DOHH2 (cell line): ENCODE measurements around the gene GRID1.

ENCODE experiments used
- H3F3A ChIP-seq: fragments of 200-600 bp; sonication (generic), shearing (Covaris generic); 2 replicates; pipeline ENCODE4 v1.6.0; 2016; ENCODE audit warnings: antibody characterized with exemption, mild to moderate bottlenecking; ENCODE audit not compliant: control insufficient read depth, insufficient read depth
- H3K27ac ChIP-seq: fragments of 200-600 bp; sonication (generic); 2 replicates; pipeline ENCODE4 v1.5.1; 2014; ENCODE audit warnings: low read depth, mild to moderate bottlenecking, low read length, moderate library complexity
- H3K27me3 ChIP-seq: fragments of 200-600 bp; sonication (generic); 2 replicates; pipeline ENCODE4 v1.6.1; 2014; ENCODE audit warnings: mild to moderate bottlenecking, low read length, mixed read lengths; ENCODE audit not compliant: control insufficient read depth
- H3K36me3 ChIP-seq: fragments of 200-600 bp; sonication (generic); 2 replicates; pipeline ENCODE4 v1.6.1; 2014; ENCODE audit warnings: mild to moderate bottlenecking, low read length, moderate library complexity, mixed read lengths; ENCODE audit not compliant: control insufficient read depth
- H3K4me1 ChIP-seq: fragments of 200-600 bp; sonication (generic); 2 replicates; pipeline ENCODE4 v1.6.1; 2014; ENCODE audit warnings: mild to moderate bottlenecking, low read length, mixed read lengths; ENCODE audit not compliant: control insufficient read depth
- H3K4me2 ChIP-seq: fragments of 200-600 bp; sonication (generic); 2 replicates; pipeline ENCODE4 v1.6.0; 2014; ENCODE audit warnings: mild to moderate bottlenecking, low read length, moderate library complexity
- H3K4me3 ChIP-seq: fragments of 200-600 bp; sonication (generic); 2 replicates; pipeline ENCODE4 v1.5.1; 2014; ENCODE audit warnings: mild to moderate bottlenecking, low read length, mixed read lengths
- H3K79me2 ChIP-seq: fragments of 200-600 bp; sonication (generic); 2 replicates; pipeline ENCODE4 v1.6.1; 2014; ENCODE audit warnings: mild to moderate bottlenecking, low read length, mixed read lengths; ENCODE audit not compliant: control insufficient read depth
- H3K9me2 ChIP-seq: fragments of 200-600 bp; sonication (generic); replicated peaks from 2 replicates; pipeline ENCODE4 v1.6.1; 2014; ENCODE audit warnings: mild to moderate bottlenecking, low read length, mixed read lengths; ENCODE audit not compliant: control insufficient read depth
- H3K9me3 ChIP-seq: fragments of 200-600 bp; sonication (generic); 2 replicates; pipeline ENCODE4 v1.6.1; 2014; ENCODE audit warnings: antibody characterized with exemption, low read length, mixed read lengths; ENCODE audit not compliant: control insufficient read depth, insufficient read depth
- H4K20me1 ChIP-seq: fragments of 200-600 bp; sonication (generic); 2 replicates; pipeline ENCODE4 v1.6.0; 2014; ENCODE audit warnings: low read depth, mild to moderate bottlenecking, antibody characterized with exemption, low read length, moderate library complexity; ENCODE audit not compliant: control insufficient read depth, insufficient read depth
- CTCF ChIP-seq: fragments of 200-600 bp; sonication (generic); IDR thresholded peaks from one replicate; pipeline ENCODE4 v1.5.1; 2014; ENCODE audit warnings: antibody characterized with exemption, mild to moderate bottlenecking, low read depth, low read length; ENCODE audit not compliant: poor library complexity, severe bottlenecking
- EZH2phosphoT487 ChIP-seq: fragments of 200-600 bp; sonication (generic); IDR thresholded peaks from 2 replicates; pipeline ENCODE4 v1.6.1; 2017; ENCODE audit warnings: borderline replicate concordance, mild to moderate bottlenecking, antibody characterized with exemption, low read length, moderate library complexity, mixed read lengths

Gene GRID1

GRCh38 chr10:86007171-86007570 is 359.4 kb downstream of the GRID1 start:
- TF ChIP-seq CTCF (no peak), EZH2phosphoT487 (no peak)
- no peak overlapping the region for H3K4me2 ChIP-seq
- H3K9me3 ChIP-seq = no peaks in the 10 kb centered on the region
- no peaks in the 10 kb centered on the region for H3K36me3 ChIP-seq
- H3K27me3 ChIP-seq = 0 out of 2 replicates have a peak, but pooled peaks cover 4% of the 10 kb centered on the region
- H3K4me3 ChIP-seq = no peak overlapping the region
- H3F3A ChIP-seq = no peaks in the 10 kb centered on the region
- no peaks in the 10 kb centered on the region for H3K79me2 ChIP-seq
- no peaks in the 10 kb centered on the region for H4K20me1 ChIP-seq
- no peaks in the 10 kb centered on the region for H3K9me2 ChIP-seq
- H3K27ac ChIP-seq = no peak overlapping the region
- no peaks in the 10 kb centered on the region for H3K4me1 ChIP-seq

GRCh38 chr10:86004337-86004736 is 362.3 kb downstream of the GRID1 start:
- Histone ChIP-seq H3K36me3 (no peaks in the 10 kb centered on the region), H4K20me1 (no peaks in the 10 kb centered on the region), H3K4me3 (no peak overlapping the region), H3K4me2 (no peak overlapping the region), H3K4me1 (no peaks in the 10 kb centered on the region), H3F3A (no peaks in the 10 kb centered on the region), H3K9me3 (no peaks in the 10 kb centered on the region), H3K27ac (no peak overlapping the region), H3K27me3 (peaks cover 11% of the 10 kb centered on the region; the same call in 1 of the 2 replicates), H3K9me2 (no peaks in the 10 kb centered on the region), H3K79me2 (no peaks in the 10 kb centered on the region)
- TF ChIP-seq CTCF (no peak), EZH2phosphoT487 (no peak)

- H3K79me2 ChIP-seq = no peaks in the 10 kb centered on the region
- H3K9me2 ChIP-seq = no peaks in the 10 kb centered on the region
- H3K9me3 ChIP-seq = no peaks in the 10 kb centered on the region
- no peaks in the 10 kb centered on the region for H3F3A ChIP-seq
- no peak overlapping the region for H3K27ac ChIP-seq
- H3K27me3 ChIP-seq = peaks cover 11% of the 10 kb centered on the region; the same call in 1 of the 2 replicates
- H3K36me3 ChIP-seq = no peaks in the 10 kb centered on the region
- H3K4me3 ChIP-seq = no peak overlapping the region
- TF ChIP-seq EZH2phosphoT487 (no peak), CTCF (no peak)
- no peak overlapping the region for H3K4me2 ChIP-seq
- no peaks in the 10 kb centered on the region for H4K20me1 ChIP-seq
- H3K4me1 ChIP-seq = no peaks in the 10 kb centered on the region
Measured at GRCh38 chr10:86003201-86003621, 363.4 kb downstream of the GRID1 start.

GRCh38 chr10:86001521-86001920 is 365.1 kb downstream of the GRID1 start:
- Histone ChIP-seq H3K79me2 (no peaks in the 10 kb centered on the region), H3K4me2 (no peak overlapping the region), H3K36me3 (no peaks in the 10 kb centered on the region), H3K9me3 (0 out of 2 replicates have a peak, but pooled peaks cover 2% of the 10 kb centered on the region), H3K27me3 (peaks cover 11% of the 10 kb centered on the region; the same call in 1 of the 2 replicates), H3K27ac (no peak overlapping the region), H3K4me3 (no peak overlapping the region), H3K4me1 (no peaks in the 10 kb centered on the region), H3F3A (no peaks in the 10 kb centered on the region), H4K20me1 (no peaks in the 10 kb centered on the region), H3K9me2 (no peaks in the 10 kb centered on the region)
- TF ChIP-seq CTCF (no peak), EZH2phosphoT487 (no peak)
